Ovary (tissue), 3 donors: ENCODE measurements around the gene SAMD1.

ENCODE experiments used
- CTCF ChIP-seq, 3 donors: fragments of 450-650 bp in 2 of 3; fragments of 200-600 bp in 1 of 3; IDR thresholded peaks; one replicate each; pipeline versions ENCODE4 v1.5.1 to v1.8.0; 2016 to 2022; ENCODE audit warnings: antibody characterized with exemption in 3 of 3, mild to moderate bottlenecking in 1 of 3
- POLR2A ChIP-seq: fragments of 450-650 bp; IDR thresholded peaks from one replicate; pipeline ENCODE4 v1.6.1; 2017; ENCODE audit warnings: antibody characterized with exemption, mild to moderate bottlenecking, moderate library complexity
- donor health status: DM: no; HTN: no; CAD: no.

- TF ChIP-seq CTCF (IDR thresholded peaks at IDR 0.05) (no peak), POLR2A (no peak)
Measured at GRCh38 chr19:14117668-14118164, 27.2 kb upstream of the SAMD1 start, which contains the start of gene PRKACA.
